ENCODE results near the gene VPS35L.

The VPS35L gene

GRCh38 chr16:19688396-19689024 lies 133.0 kb downstream of the VPS35L start:
- H3K4me3 ChIP-seq (ENCODE audit: low read depth, low read length): no peak overlapping the region
- DNase-seq (ENCODE audit: low read depth): no peak
- TF ChIP-seq, protein P1, sequence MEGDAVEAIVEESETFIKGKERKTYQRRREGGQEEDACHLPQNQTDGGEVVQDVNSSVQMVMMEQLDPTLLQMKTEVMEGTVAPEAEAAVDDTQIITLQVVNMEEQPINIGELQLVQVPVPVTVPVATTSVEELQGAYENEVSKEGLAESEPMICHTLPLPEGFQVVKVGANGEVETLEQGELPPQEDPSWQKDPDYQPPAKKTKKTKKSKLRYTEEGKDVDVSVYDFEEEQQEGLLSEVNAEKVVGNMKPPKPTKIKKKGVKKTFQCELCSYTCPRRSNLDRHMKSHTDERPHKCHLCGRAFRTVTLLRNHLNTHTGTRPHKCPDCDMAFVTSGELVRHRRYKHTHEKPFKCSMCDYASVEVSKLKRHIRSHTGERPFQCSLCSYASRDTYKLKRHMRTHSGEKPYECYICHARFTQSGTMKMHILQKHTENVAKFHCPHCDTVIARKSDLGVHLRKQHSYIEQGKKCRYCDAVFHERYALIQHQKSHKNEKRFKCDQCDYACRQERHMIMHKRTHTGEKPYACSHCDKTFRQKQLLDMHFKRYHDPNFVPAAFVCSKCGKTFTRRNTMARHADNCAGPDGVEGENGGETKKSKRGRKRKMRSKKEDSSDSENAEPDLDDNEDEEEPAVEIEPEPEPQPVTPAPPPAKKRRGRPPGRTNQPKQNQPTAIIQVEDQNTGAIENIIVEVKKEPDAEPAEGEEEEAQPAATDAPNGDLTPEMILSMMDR (IDR thresholded peaks at IDR 0.05; ENCODE audit: insufficient read depth, low read depth, low read length, missing control alignments): no peak

DNA sequence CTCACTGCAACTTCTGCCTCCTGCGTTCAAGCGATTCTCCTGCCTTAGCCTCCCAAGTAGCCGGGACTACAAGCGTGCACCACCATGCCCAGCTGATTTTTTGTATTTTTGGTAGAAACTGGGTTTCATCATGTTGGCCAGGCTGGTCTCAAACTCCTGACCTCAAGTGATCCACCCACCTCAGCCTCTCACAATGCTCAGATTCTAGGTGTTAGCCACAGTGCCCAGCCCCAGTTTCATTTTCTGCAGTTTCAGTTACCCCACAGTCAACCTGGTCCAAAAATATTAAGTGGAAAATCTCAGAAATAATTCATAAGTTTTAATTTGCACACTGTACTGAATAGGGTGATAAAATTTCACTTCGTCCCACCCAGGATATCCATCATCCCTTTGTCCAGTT lies 133.8 kb downstream of the VPS35L start:
- DNase-seq (ENCODE audit: low read depth): no peak
- TF ChIP-seq, protein P1 (IDR thresholded peaks at IDR 0.05; ENCODE audit: insufficient read depth, low read depth, low read length, missing control alignments): no peak

GRCh38 chr16:19690196-19690595 lies 134.7 kb downstream of the VPS35L start:
- TF ChIP-seq, protein P1 (IDR thresholded peaks at IDR 0.05; ENCODE audit: insufficient read depth, low read depth, low read length, missing control alignments): no peak
- DNase-seq (ENCODE audit: low read depth): no peak
- no peak overlapping the region for H3K4me3 ChIP-seq (ENCODE audit: low read depth, low read length)

More for the DNA sequence above, 133.8 kb downstream of the VPS35L start:
- H3K4me3 ChIP-seq (ENCODE audit: low read depth, low read length): no peak overlapping the region

GRCh38 chr16:19691161-19691711 lies 135.7 kb downstream of the VPS35L start:
- no peak overlapping the region for H3K4me3 ChIP-seq (ENCODE audit: low read depth, low read length)
- TF ChIP-seq, protein P1 (IDR thresholded peaks at IDR 0.05; ENCODE audit: insufficient read depth, low read depth, low read length, missing control alignments): no peak
- DNase-seq (ENCODE audit: low read depth): no peak

- H3K4me3 ChIP-seq (ENCODE audit: low read depth, low read length): no peak overlapping the region
- DNase-seq (ENCODE audit: low read depth): no peak
- TF ChIP-seq, protein P1 (IDR thresholded peaks at IDR 0.05; ENCODE audit: insufficient read depth, low read depth, low read length, missing control alignments): no peak
Measured at GRCh38 chr16:19694989-19695388, 139.5 kb downstream of the VPS35L start.

- no peak for DNase-seq (ENCODE audit: low read depth)
- H3K4me3 ChIP-seq (ENCODE audit: low read depth, low read length): no peak overlapping the region
- TF ChIP-seq, protein P1 (IDR thresholded peaks at IDR 0.05; ENCODE audit: insufficient read depth, low read depth, low read length, missing control alignments): no peak
Measured at GRCh38 chr16:19696328-19696727, 140.8 kb downstream of the VPS35L start.

DNA sequence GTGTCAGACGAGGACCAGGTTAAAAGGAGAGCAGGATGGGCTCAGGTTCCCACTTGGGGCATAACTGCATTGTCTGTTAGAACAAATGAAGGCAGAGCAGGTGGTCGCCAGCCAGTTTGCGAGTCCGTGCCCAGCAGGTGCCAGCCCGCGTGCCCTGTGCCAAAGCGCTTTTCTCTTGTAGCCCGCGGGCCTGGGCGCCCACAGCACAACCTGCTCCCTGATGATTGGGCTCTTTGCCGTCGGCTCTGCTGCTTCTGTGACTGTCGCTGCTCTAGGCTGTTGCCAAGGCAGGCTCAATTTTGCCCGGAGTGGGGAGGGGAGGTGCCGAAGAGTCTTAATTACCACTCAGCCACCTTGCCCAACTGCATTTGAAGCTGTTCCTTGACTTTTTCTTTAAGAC lies 141.5 kb downstream of the VPS35L start:
- TF ChIP-seq, protein P1 (IDR thresholded peaks at IDR 0.05; ENCODE audit: insufficient read depth, low read depth, low read length, missing control alignments): no peak
- no peak overlapping the region for H3K4me3 ChIP-seq (ENCODE audit: low read depth, low read length)
- DNase-seq (ENCODE audit: low read depth): no peak

Data from GM12865 (cell line).